ENCODE data around the gene CDV3. TPM values are rescaled to one million over a fixed set of nuclear protein-coding genes. Genes with fewer than 3 reads are reported as not detected.
"Not testable (repeated sequence)": the region's sequence is repeated elsewhere in the genome, so short reads cannot be mapped to it uniquely, and the experiment has no call there.

Gene CDV3
- total and polyA plus RNA-seq, 12 donors = 27.9 to 182 (median 150) TPM

DNA sequence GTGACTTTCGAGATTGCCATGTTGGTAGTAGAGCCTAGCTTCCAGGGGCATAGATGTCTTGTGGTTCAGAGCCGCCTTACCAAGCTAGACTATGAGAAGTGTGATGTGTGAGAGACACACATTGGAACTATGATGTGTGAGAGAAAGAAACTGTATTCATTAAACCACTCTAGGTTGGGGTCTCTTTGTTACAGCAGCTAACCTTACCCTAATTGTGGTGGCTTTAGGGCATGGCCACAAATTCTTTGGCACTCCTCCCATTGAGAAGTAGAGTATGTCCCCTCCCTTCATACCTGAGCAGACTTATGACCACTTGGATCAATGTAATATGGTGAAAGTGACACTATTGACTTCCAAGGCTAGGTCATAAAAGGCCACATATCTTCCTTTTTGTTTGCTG is 35.3 kb upstream of the CDV3 start:
- WGBS, 2 donors = 94 to 96% methylated on average over 2 of the region's 2 CpGs

DNA sequence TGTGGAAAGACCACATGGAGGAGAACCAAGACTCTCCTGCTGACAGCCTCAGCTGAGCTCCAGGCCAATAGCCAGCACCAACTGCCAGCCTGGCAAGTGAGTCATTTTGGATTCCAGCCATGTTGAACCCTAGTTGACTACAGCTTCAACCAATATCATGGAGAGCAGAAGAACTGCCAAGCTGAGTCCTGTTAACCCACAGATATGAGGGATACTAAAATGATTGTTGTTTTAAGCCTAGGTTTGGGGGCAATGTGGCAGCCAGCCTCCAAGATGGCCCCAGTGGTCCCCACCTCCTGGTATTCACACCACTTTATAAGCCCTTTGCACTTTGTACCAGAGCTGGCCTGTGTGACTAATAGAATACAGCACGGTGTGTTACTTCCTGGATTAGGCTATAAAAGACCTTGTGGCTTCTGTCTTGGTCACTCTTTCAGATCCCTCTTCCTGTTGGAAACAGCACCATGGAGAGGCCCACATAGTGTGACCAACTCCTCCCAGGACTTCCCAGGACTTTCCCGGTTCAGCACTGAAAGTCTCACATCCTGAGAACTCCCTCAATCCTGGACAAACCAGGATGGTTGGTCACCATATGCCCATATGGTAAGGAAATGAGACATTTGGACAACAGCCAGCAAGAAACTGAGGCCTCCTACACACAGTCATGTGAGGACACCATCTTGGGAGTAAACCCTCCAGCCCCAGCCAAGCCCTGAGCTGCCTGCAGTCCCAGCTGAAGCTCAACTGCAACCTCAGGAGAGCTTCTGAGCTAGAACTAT is 32.4 kb upstream of the CDV3 start:
- TF ChIP-seq, protein P1, sequence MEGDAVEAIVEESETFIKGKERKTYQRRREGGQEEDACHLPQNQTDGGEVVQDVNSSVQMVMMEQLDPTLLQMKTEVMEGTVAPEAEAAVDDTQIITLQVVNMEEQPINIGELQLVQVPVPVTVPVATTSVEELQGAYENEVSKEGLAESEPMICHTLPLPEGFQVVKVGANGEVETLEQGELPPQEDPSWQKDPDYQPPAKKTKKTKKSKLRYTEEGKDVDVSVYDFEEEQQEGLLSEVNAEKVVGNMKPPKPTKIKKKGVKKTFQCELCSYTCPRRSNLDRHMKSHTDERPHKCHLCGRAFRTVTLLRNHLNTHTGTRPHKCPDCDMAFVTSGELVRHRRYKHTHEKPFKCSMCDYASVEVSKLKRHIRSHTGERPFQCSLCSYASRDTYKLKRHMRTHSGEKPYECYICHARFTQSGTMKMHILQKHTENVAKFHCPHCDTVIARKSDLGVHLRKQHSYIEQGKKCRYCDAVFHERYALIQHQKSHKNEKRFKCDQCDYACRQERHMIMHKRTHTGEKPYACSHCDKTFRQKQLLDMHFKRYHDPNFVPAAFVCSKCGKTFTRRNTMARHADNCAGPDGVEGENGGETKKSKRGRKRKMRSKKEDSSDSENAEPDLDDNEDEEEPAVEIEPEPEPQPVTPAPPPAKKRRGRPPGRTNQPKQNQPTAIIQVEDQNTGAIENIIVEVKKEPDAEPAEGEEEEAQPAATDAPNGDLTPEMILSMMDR (IDR thresholded peaks at IDR 0.05) = no peak
- intact Hi-C loops (cut with DNase I) = no loop called here
- ATAC-seq (peak in 1 of 8 donors; percentile 35), DNase-seq (no peak)
- Histone ChIP-seq H3K9me3 (peaks cover 0 to 8% (median 0%) of the 10 kb centered on the region in 11 donors), H3K27ac (no peak overlapping the region), H3K4me3 (no peak overlapping the region), H3K27me3 (no peaks in the 10 kb centered on the region), H3K36me3 (no peaks in the 10 kb centered on the region), H3K4me1 (peaks cover 0 to 25% (median 5%) of the 10 kb centered on the region in 9 donors)
- WGBS, 2 donors = 47 to 74% methylated on average over 2 of the region's 2 CpGs

More for the DNA sequence above, 35.3 kb upstream of the CDV3 start:
- Histone ChIP-seq H3K4me3 (no peak overlapping the region), H3K4me1 (peaks cover 0 to 33% (median 10%) of the 10 kb centered on the region in 9 donors), H3K9me3 (peaks cover 0 to 8% (median 0%) of the 10 kb centered on the region in 11 donors), H3K27ac (no peak overlapping the region), H3K27me3 (no peaks in the 10 kb centered on the region), H3K36me3 (no peaks in the 10 kb centered on the region)
- DNase-seq (no peak), ATAC-seq (no peak)
- TF ChIP-seq, protein P1 (IDR thresholded peaks at IDR 0.05) = no peak
- intact Hi-C loops (cut with DNase I) = no loop called here

DNA sequence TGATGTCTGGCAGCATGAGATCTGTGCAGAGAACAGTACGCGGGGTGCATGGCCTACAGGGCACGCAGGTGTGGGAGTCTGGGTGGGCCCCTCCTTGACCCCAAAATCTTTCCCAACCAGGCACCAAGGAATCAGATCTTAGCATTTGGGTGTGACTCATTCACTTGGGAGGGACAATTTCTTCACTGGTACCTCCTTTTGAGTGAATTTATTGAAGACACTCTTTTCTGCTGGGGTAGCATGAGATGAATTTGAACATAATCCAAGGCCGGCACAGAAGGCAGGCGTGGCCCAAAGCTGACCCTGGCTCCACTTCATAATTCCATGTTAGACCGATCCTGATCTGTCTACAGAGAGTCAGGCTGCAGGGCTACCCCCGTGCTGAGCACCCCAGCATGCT is 30.6 kb upstream of the CDV3 start:
- WGBS, 2 donors = 80 to 92% methylated on average over 7 of the region's 7 CpGs
- intact Hi-C loops (cut with DNase I) = no loop called here
- ATAC-seq (no peak), DNase-seq (no peak)
- Histone ChIP-seq H3K27ac (no peak overlapping the region), H3K27me3 (no peaks in the 10 kb centered on the region), H3K36me3 (no peaks in the 10 kb centered on the region), H3K9me3 (peaks cover 0 to 8% (median 0%) of the 10 kb centered on the region in 11 donors), H3K4me1 (peaks cover 5 to 20% (median 11%) of the 10 kb centered on the region in 9 donors), H3K4me3 (no peak overlapping the region)
- TF ChIP-seq, protein P1 (IDR thresholded peaks at IDR 0.05) = no peak

DNA sequence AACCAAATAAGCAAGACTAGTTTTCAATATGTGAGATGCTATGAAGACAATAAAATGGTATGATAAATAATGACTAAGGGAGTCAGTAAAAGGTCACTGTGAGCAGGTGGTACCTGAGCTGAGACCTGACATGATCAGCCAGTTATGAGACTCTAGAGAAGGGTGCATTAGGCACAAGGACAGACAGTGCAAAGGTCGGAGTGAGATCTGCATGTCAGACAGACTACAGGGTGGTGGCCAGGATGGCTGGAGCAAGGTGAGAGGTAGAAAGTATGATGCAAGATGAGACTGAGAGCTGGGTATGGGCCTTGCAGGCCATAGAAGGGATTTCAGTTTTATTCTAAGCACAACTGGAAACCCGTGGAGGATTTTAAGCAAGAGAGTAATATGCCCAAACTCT is 28.5 kb upstream of the CDV3 start:
- WGBS, 2 donors = 79 to 87% methylated on average over 2 of the region's 2 CpGs
- H3K27ac ChIP-seq; intact Hi-C loops (cut with DNase I); H3K27me3 ChIP-seq; DNase-seq; H3K9me3 ChIP-seq; H3K36me3 ChIP-seq; H3K4me3 ChIP-seq; ATAC-seq: not testable (repeated sequence)
- H3K4me1 ChIP-seq = peaks cover 5 to 27% (median 16%) of the 10 kb centered on the region in 9 donors
